ENCODE results near the gene GRP.

GRP gene

DNA sequence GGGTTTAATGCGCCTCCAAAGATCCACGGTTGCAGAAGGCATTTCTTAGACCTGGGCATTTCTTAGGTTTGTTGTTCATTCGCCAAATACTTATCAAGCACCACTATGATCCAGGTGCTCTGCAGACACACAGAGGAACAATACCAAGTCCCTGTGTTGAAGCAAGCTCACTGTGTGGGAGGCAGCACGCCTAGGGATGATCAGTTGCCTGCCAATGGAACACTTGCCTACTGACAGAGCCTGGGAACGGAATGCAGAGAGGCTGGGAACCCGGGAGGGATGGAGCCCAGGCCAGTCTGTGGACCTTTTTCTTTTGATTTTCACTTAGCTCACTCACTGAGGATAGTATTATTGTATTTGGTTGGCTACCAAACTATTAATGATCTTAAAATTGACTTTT, 1.9 kb upstream of the GRP start (continued):
- TF ChIP-seq, protein P1, sequence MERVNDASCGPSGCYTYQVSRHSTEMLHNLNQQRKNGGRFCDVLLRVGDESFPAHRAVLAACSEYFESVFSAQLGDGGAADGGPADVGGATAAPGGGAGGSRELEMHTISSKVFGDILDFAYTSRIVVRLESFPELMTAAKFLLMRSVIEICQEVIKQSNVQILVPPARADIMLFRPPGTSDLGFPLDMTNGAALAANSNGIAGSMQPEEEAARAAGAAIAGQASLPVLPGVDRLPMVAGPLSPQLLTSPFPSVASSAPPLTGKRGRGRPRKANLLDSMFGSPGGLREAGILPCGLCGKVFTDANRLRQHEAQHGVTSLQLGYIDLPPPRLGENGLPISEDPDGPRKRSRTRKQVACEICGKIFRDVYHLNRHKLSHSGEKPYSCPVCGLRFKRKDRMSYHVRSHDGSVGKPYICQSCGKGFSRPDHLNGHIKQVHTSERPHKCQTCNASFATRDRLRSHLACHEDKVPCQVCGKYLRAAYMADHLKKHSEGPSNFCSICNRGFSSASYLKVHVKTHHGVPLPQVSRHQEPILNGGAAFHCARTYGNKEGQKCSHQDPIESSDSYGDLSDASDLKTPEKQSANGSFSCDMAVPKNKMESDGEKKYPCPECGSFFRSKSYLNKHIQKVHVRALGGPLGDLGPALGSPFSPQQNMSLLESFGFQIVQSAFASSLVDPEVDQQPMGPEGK (CRISPR knock-in tag; IDR thresholded peaks at IDR 0.05; ENCODE audit: borderline replicate concordance), result no peak

DNA sequence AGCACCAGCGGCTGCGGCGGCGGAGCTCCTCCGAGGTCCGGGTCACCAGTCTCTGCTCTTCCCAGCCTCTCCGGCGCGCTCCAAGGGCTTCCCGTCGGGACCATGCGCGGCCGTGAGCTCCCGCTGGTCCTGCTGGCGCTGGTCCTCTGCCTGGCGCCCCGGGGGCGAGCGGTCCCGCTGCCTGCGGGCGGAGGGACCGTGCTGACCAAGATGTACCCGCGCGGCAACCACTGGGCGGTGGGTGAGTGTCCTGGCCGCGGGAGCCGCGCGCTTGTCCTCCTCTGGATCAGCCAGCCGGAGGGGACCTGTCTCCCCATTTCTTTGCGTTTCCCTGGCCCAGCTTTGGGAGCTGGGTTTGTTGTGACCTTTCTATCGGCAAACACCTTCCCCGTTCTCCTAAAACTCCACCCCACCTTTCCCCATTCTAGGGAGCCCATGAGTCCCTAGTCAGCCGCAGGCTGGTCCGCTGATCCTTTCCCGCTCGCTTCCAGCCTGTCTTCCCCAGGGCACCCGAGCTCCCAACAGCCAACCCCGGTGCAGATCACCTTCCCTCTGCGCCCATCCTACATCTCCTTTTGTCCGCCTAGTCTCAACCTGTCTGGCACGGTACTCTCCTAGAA, 316 bp downstream of the GRP start:
- peak; percentile 69 for ATAC-seq
- TF ChIP-seq ZC3H10 (CRISPR knock-in tag; IDR thresholded peaks at IDR 0.05) (no peak), CSDC2 (CRISPR knock-in tag; IDR thresholded peaks at IDR 0.05) (no peak), ARNTL (CRISPR knock-in tag; IDR thresholded peaks at IDR 0.05; ENCODE audit: borderline replicate concordance, low read depth) (no peak), OSR1 (CRISPR knock-in tag; IDR thresholded peaks at IDR 0.05) (no peak)

DNA sequence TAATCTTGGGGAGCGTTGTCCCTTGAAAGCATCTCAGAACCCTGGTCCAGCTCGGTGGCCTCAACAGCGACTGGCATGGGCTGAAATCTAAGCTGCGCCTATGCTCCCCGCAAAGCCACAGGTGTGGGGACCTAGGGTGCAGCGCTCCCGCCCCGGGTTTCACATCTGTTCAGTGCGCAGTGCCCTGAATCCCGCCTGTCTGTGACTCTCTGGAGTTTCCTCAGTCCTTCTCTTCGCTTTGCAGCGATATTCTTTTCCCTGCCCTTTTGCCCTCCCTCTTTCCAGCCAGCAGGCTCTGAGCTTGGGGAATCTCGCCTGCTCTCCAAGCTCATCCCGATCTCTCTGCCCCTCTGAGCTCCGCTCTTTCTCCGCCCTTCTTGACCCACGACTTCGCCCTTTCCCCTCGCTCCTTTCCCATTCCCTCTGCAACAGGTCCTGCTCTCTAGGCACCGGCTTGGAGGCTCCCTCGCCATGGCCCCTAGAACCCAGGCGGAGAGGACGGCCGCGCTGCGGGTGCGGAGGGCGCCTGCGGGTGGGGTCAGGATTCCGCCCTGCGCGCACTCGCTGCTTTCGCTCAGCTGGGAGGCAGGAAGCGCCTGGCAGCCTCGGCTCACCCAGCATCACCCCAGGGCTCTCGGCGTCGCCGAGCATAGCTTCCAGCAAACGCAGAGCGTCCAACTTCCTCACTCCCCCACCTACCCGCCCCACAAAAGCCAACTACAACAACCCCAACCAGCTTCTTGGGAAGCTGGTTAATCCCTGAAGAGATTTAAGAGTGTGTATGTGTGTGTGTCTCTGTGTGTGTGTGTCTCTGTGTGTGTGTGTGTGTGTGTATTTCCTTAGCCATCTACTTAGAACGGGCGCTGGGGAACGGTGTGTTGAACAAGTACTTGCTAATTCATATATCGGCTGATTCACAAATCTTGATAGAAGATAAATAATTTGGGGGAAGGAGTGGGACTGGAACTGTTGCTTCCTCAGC, 1.1 kb downstream of the GRP start:
- ATAC-seq, result peak; percentile 66
- TF ChIP-seq ZNF565 (CRISPR knock-in tag; conservative IDR thresholded peaks at IDR 0.05; ENCODE audit: low read depth) (no peak), GLIS3 (CRISPR knock-in tag; IDR thresholded peaks at IDR 0.05) (no peak), CSDC2 (CRISPR knock-in tag; IDR thresholded peaks at IDR 0.05) (no peak), TCF4 (CRISPR knock-in tag; IDR thresholded peaks at IDR 0.05; ENCODE audit: borderline replicate concordance) (no peak), ZFP30 (CRISPR knock-in tag; IDR thresholded peaks at IDR 0.05) (no peak), ISL1 (CRISPR knock-in tag; IDR thresholded peaks at IDR 0.05) (no peak)
- TF ChIP-seq, protein P2, sequence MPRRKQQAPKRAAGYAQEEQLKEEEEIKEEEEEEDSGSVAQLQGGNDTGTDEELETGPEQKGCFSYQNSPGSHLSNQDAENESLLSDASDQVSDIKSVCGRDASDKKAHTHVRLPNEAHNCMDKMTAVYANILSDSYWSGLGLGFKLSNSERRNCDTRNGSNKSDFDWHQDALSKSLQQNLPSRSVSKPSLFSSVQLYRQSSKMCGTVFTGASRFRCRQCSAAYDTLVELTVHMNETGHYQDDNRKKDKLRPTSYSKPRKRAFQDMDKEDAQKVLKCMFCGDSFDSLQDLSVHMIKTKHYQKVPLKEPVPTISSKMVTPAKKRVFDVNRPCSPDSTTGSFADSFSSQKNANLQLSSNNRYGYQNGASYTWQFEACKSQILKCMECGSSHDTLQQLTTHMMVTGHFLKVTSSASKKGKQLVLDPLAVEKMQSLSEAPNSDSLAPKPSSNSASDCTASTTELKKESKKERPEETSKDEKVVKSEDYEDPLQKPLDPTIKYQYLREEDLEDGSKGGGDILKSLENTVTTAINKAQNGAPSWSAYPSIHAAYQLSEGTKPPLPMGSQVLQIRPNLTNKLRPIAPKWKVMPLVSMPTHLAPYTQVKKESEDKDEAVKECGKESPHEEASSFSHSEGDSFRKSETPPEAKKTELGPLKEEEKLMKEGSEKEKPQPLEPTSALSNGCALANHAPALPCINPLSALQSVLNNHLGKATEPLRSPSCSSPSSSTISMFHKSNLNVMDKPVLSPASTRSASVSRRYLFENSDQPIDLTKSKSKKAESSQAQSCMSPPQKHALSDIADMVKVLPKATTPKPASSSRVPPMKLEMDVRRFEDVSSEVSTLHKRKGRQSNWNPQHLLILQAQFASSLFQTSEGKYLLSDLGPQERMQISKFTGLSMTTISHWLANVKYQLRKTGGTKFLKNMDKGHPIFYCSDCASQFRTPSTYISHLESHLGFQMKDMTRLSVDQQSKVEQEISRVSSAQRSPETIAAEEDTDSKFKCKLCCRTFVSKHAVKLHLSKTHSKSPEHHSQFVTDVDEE (CRISPR knock-in tag; IDR thresholded peaks at IDR 0.05), result no peak
- TF ChIP-seq, protein P1 (CRISPR knock-in tag; IDR thresholded peaks at IDR 0.05; ENCODE audit: borderline replicate concordance), result no peak

DNA sequence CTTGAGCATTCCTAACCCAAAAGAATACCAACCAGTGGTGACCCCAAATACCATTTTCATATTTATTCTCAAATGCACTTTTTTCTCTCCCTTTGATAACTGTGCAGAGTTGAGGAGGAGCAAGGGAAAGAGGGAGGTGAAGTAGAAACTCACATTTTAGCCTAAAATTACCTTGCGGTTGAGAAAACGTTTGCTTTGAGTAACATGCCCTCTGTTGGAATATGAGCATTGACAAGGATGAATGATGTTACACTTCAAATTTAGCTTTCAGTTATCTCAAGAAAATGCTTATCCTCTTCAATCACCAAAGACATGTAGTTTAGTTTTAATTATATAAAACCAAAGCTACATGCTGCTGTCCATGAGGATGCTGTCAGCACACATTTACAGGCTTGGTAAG, 2.4 kb downstream of the GRP start:
- TF ChIP-seq ISL1 (CRISPR knock-in tag; IDR thresholded peaks at IDR 0.05) (no peak), ESRRG (CRISPR knock-in tag; IDR thresholded peaks at IDR 0.05) (no peak), ZFP30 (CRISPR knock-in tag; IDR thresholded peaks at IDR 0.05) (no peak)
- ATAC-seq, result no peak

DNA sequence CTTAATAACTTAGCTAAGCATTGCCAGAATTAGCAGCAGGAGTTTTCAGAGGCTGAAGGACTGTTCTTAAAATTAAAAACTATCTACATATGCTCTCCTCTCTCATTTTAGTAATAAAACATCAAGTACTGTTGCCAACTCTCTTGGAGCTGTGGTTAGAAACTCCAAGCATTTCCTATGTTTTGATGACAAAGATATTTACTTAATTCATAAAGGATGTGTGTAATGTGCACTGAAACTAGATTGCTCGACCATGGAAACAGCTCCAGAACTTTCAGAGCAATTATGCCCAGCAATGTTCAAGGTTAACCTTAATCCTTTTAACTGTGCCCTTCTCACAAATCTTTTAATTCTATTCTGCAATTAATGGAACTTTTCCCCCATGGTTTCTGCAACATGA, 8.4 kb downstream of the GRP start:
- ATAC-seq, result peak; percentile 84
- TF ChIP-seq ZNF70 (CRISPR knock-in tag; IDR thresholded peaks at IDR 0.05) (no peak), GLIS3 (CRISPR knock-in tag; IDR thresholded peaks at IDR 0.05) (no peak), SNAI2 (CRISPR knock-in tag; IDR thresholded peaks at IDR 0.05) (no peak), ZFP30 (CRISPR knock-in tag; IDR thresholded peaks at IDR 0.05) (no peak), CSDC2 (CRISPR knock-in tag; IDR thresholded peaks at IDR 0.05) (no peak), ESRRG (CRISPR knock-in tag; IDR thresholded peaks at IDR 0.05) (no peak), ZNF8 (CRISPR knock-in tag; IDR thresholded peaks at IDR 0.05) (no peak), ZFP3 (CRISPR knock-in tag; IDR thresholded peaks at IDR 0.05) (no peak), ISL1 (CRISPR knock-in tag; IDR thresholded peaks at IDR 0.05) (no peak), ZNF565 (CRISPR knock-in tag; conservative IDR thresholded peaks at IDR 0.05; ENCODE audit: low read depth) (no peak), TOX (CRISPR knock-in tag; IDR thresholded peaks at IDR 0.05; ENCODE audit: borderline replicate concordance) (no peak)
- TF ChIP-seq, protein P2 (CRISPR knock-in tag; IDR thresholded peaks at IDR 0.05), result no peak
- TF ChIP-seq, protein P3, sequence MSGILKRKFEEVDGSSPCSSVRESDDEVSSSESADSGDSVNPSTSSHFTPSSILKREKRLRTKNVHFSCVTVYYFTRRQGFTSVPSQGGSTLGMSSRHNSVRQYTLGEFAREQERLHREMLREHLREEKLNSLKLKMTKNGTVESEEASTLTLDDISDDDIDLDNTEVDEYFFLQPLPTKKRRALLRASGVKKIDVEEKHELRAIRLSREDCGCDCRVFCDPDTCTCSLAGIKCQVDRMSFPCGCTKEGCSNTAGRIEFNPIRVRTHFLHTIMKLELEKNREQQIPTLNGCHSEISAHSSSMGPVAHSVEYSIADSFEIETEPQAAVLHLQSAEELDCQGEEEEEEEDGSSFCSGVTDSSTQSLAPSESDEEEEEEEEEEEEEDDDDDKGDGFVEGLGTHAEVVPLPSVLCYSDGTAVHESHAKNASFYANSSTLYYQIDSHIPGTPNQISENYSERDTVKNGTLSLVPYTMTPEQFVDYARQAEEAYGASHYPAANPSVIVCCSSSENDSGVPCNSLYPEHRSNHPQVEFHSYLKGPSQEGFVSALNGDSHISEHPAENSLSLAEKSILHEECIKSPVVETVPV (CRISPR knock-in tag; IDR thresholded peaks at IDR 0.05), result no peak
- TF ChIP-seq, protein P4, sequence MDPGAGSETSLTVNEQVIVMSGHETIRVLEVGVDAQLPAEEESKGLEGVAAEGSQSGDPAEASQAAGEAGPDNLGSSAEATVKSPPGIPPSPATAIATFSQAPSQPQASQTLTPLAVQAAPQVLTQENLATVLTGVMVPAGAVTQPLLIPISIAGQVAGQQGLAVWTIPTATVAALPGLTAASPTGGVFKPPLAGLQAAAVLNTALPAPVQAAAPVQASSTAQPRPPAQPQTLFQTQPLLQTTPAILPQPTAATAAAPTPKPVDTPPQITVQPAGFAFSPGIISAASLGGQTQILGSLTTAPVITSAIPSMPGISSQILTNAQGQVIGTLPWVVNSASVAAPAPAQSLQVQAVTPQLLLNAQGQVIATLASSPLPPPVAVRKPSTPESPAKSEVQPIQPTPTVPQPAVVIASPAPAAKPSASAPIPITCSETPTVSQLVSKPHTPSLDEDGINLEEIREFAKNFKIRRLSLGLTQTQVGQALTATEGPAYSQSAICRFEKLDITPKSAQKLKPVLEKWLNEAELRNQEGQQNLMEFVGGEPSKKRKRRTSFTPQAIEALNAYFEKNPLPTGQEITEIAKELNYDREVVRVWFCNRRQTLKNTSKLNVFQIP (CRISPR knock-in tag; IDR thresholded peaks at IDR 0.05; ENCODE audit: borderline replicate concordance, low read depth), result no peak
